OCI-LY3 (cell line): ENCODE data around the gene PDZRN3.

Experiments used
- H2AFZ ChIP-seq: fragments of 200-600, 300-600 bp; shearing (Covaris generic); 2 replicates; pipeline ENCODE4 v1.6.0; 2014; ENCODE audit warnings: antibody characterized with exemption, low read depth, low read length
- H3K27ac ChIP-seq: fragments of 200-600, 300-600 bp; sonication (generic); 2 replicates; pipeline ENCODE4 v1.5.1; 2014; ENCODE audit warnings: mild to moderate bottlenecking, low read length, moderate library complexity, mixed read lengths
- H3K27me3 ChIP-seq: fragments of 200-600, 300-600 bp; sonication (generic); 2 replicates; pipeline ENCODE4 v1.6.1; 2014; ENCODE audit warnings: low read depth, low read length, mixed read lengths
- H3K36me3 ChIP-seq: fragments of 200-600, 300-600 bp; sonication (generic); replicated peaks from 2 replicates; pipeline ENCODE3; 2014; ENCODE audit warnings: low read depth, low read length, mixed read lengths
- H3K4me1 ChIP-seq: fragments of 300-600, 200-600 bp; sonication (generic); 2 replicates; pipeline ENCODE4 v1.6.1; 2014; ENCODE audit warnings: low read length, mixed read lengths
- H3K4me2 ChIP-seq: fragments of 200-600, 300-600 bp; sonication (generic); 2 replicates; pipeline ENCODE4 v1.6.1; 2014; ENCODE audit warnings: low read length, mixed read lengths
- H3K4me3 ChIP-seq: fragments of 300-600, 200-600 bp; sonication (generic); 2 replicates; pipeline ENCODE4 v1.5.1; 2014; ENCODE audit warnings: antibody characterized with exemption, mild to moderate bottlenecking, low read length, moderate library complexity
- H3K79me2 ChIP-seq: fragments of 300-600, 200-600 bp; shearing (Covaris generic); 2 replicates; pipeline ENCODE4 v1.6.1; 2014; ENCODE audit warnings: mild to moderate bottlenecking, low read length, mixed read lengths
- H3K9ac ChIP-seq: fragments of 300-600, 200-600 bp; shearing (Covaris generic); 2 replicates; pipeline ENCODE4 v1.6.0; 2014; ENCODE audit warnings: mild to moderate bottlenecking, low read length, moderate library complexity
- H3K9me3 ChIP-seq: fragments of 200-600, 300-600 bp; shearing (Covaris generic); 2 replicates; pipeline ENCODE4 v1.6.1; 2014; ENCODE audit warnings: low read length, mixed read lengths; ENCODE audit not compliant: insufficient read depth
- H4K20me1 ChIP-seq: fragments of 200-600, 300-600 bp; sonication (generic); 2 replicates; pipeline ENCODE4 v1.6.1; 2016; ENCODE audit warnings: low read length, mixed read lengths; ENCODE audit not compliant: insufficient read depth
- CTCF ChIP-seq: fragments of 200-600, 300-600 bp; sonication (generic); IDR thresholded peaks from 2 replicates; pipeline ENCODE4 v1.5.1; 2014; ENCODE audit warnings: antibody characterized with exemption, low read length, low read depth
- EZH2phosphoT487 ChIP-seq: fragments of 200-600 bp; shearing (Covaris generic); IDR thresholded peaks from 2 replicates; pipeline ENCODE4 v1.6.1; 2018; ENCODE audit warnings: antibody characterized with exemption, mixed run types, low read depth

The PDZRN3 gene

GRCh38 chr3:73399666-73400253, 225.0 kb downstream of the PDZRN3 start:
- Histone ChIP-seq H3K36me3 (no peaks in the 10 kb centered on the region), H3K4me2 (no peak overlapping the region), H3K9me3 (no peaks in the 10 kb centered on the region), H3K9ac (no peak overlapping the region), H3K4me3 (no peak overlapping the region), H4K20me1 (no peaks in the 10 kb centered on the region), H3K79me2 (no peaks in the 10 kb centered on the region), H2AFZ (no peak overlapping the region), H3K4me1 (no peaks in the 10 kb centered on the region), H3K27me3 (peaks cover 31% of the 10 kb centered on the region), H3K27ac (no peak overlapping the region)
- TF ChIP-seq EZH2phosphoT487 (no peak), CTCF (no peak)

GRCh38 chr3:73399106-73399505, 225.6 kb downstream of the PDZRN3 start:
- Histone ChIP-seq H3K4me2 (no peak overlapping the region), H2AFZ (no peak overlapping the region), H3K79me2 (no peaks in the 10 kb centered on the region), H3K9ac (no peak overlapping the region), H3K36me3 (no peaks in the 10 kb centered on the region), H3K27ac (no peak overlapping the region), H3K27me3 (peaks cover 34% of the 10 kb centered on the region), H3K4me1 (no peaks in the 10 kb centered on the region), H4K20me1 (no peaks in the 10 kb centered on the region), H3K9me3 (no peaks in the 10 kb centered on the region), H3K4me3 (no peak overlapping the region)
- TF ChIP-seq CTCF: no peak
- TF ChIP-seq EZH2phosphoT487: no peak

GRCh38 chr3:73398084-73398483, 226.7 kb downstream of the PDZRN3 start:
- H3K27ac ChIP-seq: no peak overlapping the region
- no peaks in the 10 kb centered on the region for H3K4me1 ChIP-seq
- H3K36me3 ChIP-seq: no peaks in the 10 kb centered on the region
- no peak overlapping the region for H3K4me3 ChIP-seq
- no peak overlapping the region for H2AFZ ChIP-seq
- H3K9me3 ChIP-seq: no peaks in the 10 kb centered on the region
- H4K20me1 ChIP-seq: no peaks in the 10 kb centered on the region
- H3K9ac ChIP-seq: no peak overlapping the region
- no peak for TF ChIP-seq CTCF
- H3K4me2 ChIP-seq: no peak overlapping the region
- H3K79me2 ChIP-seq: no peaks in the 10 kb centered on the region
- H3K27me3 ChIP-seq: peaks cover 36% of the 10 kb centered on the region

GRCh38 chr3:73394240-73394639, 230.5 kb downstream of the PDZRN3 start:
- Histone ChIP-seq H3K27ac (no peak overlapping the region), H3K36me3 (no peaks in the 10 kb centered on the region), H2AFZ (no peak overlapping the region), H3K4me3 (no peak overlapping the region), H3K4me2 (no peak overlapping the region), H3K9ac (no peak overlapping the region), H3K9me3 (no peaks in the 10 kb centered on the region), H4K20me1 (no peaks in the 10 kb centered on the region), H3K27me3 (peaks cover 20% of the 10 kb centered on the region), H3K79me2 (no peaks in the 10 kb centered on the region), H3K4me1 (no peaks in the 10 kb centered on the region)
- no peak for TF ChIP-seq EZH2phosphoT487
- no peak for TF ChIP-seq CTCF
